NCI-H2196 treated with DMSO at 0.1 percent for 48 hours (cell line): ENCODE data around the gene PITRM1.
"Not testable (repeated sequence)": the region's sequence is repeated elsewhere in the genome, so short reads cannot be mapped to it uniquely, and the experiment has no call there.

Experiments used
- DNase-seq: peaks from one replicate; lab custom pipeline; 2025; ENCODE audit not compliant: unreplicated experiment; lab: John Stamatoyannopoulos, UW

PITRM1 gene

DNA sequence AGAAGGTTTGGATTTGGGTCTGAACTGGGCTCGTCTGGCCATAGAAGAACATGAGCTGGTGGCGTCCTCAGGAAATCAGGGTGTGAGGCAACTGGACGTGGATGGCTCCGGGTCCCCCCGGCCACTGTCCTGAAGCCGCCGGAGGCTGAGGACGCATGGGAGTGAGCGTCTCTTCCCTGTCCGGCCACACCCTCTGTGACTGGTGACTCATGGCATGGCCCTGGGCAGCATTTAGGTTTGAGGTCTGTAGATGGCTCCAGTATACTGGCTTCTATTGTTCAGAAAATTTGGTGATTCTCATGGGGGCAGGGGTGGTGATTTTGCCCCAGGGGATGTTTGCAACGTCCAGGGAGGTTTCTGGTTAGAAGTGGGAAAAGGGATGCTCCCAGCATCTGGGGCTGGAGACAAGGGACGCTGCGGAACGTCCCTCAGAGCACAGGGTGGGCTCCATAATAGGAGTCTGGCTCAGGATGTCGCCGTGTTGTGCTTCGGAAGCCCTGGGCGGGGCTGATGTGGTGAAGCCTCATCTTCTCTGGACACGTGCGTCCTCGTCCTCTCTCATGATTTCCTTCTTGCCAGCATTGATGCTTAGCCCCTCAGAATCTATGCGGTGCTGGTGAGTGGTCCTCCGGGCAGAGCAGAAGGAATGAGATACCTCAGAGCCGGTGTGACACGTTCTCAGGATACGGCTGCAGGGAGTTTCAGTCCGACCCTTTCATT lies 49.9 kb downstream of the PITRM1 start:
- DNase-seq, result no peak

DNA sequence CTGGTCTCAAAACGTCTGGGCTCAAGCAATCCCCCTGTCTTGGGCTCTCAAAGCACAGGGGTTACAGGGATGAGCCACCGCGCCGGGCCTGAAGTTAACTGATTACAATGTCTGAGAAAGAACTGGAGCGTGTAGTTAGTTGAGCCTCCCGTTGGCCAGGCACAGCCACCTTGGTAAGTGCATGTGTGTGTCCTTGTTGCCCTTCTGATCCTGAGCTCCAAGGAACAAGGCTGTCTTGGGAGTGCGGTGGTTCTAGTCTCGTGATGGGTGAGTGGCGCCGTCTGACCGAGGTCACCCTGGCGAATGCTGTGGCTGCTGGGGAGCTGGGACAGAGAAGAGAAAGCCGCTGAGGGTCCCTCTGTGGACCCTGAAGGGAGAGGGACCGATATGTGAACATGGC lies 50.5 kb downstream of the PITRM1 start:
- DNase-seq, result no peak

DNA sequence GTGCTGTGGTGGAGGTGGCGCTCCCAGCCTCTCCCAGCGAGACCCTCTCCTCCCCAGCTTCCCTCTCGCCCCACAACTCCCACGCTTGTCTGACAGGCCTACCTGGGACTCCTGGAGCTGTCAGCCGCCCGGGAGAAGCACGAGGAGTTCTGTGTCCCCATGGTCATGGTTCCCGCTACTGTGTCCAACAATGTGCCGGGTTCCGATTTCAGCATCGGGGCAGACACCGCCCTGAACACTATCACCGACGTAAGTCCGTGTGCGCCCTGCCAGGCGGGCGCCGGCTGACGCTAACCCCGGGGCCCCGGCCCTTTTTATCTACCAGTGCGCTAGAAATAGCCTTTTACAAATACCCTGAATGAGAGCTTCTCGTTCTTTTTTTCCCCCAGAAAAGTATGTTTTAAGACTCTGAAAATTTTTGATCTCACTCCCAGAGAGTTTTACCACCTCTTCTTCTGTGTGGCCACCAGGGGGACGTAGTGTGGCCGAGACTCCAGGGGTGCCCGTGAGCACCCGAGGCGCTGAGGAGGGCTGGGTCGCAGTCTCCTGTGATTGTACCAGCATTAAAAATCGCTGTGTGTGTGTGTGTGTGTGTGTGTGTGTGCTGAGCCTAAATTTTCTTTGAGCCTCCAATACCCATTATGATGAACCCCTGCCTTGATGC lies 52.7 kb downstream of the PITRM1 start:
- no peak for DNase-seq

DNA sequence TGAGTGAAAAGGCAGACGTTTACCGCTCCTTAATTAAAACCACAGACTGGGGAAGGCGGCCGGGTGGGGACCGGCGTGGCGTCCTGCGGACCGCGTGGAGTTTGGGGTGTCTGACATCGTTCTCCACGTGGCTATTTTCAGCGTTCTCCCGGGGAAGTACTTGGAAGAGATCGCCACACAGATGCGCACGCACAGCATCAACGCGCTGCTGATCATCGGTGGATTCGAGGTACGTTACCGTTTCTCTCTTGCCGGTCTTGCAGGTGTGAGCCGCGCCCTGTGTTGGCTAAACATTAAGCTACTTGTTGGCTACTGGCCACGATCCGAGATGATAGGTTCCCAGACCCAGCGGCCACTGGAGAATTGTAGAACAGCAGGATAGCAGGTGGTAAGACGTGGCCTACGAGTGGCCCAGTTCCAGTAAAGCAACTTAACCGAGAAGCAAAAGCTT lies 53.9 kb downstream of the PITRM1 start:
- no peak for DNase-seq

DNA sequence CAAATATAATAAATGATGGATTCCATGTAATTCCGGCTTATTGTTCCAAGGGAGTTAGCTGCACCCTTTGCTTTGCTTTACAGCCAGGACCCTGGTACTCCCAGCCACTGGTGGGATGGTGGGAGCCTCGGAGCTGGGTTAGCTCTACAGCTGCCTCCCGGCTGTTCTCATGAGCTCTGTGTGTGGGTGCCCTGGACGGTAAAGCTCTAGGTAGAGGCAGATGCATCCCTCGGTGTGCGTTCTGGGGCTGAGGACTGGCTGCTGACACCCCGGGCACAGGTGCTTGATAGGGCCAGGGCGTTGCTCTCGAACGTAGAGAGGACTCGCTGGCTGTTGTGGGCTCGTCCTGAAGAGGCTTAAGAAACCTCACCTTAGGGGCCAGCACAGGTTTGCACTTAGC lies 55.1 kb downstream of the PITRM1 start:
- DNase-seq, result no peak

DNA sequence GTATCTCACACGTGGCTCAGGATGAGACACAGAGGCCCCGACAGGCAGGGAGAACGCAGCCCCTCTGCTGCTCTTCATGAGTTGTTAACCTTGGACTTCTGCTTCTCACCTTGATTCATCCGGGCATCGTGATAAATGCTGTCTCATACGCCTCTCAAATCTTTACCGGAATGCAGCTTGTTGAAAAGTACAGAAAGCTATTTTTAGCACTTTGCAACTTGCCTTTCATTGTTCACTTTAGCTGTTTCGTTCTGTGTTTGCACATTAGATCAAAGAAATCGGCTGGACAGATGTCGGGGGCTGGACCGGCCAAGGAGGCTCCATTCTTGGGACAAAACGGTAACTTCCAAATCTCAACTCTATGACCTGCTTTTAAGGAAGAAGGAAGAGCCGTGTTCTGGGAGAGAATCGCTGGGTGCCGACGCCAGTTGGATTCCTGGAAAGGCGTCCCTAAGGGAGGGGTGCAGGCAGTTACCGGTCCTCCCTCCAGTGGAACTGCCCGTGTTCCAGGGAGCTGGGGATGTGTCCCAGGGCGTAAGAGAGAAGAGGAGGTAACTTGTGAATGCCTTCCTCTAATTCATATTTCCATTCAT lies 56.0 kb downstream of the PITRM1 start:
- DNase-seq, result no peak

DNA sequence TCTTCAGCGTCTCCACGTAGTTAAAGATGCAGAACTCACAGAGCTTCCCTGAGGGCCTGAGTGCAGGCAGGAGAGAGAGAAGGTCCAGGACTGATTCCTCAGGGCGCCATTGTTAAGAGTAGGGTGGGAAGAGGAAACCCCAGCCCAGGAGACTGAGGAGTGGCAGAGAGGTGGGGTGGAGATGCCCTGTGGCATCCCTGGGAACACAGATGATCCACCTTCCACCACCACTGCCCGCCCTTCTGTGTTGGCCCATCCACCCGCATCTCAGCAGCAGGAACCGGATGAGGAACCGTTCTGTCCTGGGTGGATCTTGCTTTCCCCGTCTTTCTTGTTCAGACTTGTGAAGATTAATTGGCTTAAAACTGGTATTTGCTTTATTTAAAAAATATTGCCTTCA lies 56.9 kb downstream of the PITRM1 start:
- no peak for DNase-seq

DNA sequence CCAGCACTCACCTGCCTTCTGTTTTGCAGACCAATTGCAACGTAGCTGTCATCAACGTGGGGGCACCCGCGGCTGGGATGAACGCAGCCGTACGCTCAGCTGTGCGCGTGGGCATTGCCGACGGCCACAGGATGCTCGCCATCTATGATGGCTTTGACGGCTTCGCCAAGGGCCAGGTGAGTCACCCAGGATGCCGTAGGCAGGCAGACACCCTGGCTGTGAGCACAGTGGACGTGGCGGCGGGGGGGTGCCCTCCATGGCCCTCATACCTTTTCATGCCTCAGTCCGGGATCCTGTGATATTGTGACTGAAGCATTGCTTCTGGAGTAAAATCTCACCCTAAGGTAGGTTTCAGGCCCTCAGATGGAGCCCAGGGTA lies 59.2 kb downstream of the PITRM1 start:
- DNase-seq, result no peak

DNA sequence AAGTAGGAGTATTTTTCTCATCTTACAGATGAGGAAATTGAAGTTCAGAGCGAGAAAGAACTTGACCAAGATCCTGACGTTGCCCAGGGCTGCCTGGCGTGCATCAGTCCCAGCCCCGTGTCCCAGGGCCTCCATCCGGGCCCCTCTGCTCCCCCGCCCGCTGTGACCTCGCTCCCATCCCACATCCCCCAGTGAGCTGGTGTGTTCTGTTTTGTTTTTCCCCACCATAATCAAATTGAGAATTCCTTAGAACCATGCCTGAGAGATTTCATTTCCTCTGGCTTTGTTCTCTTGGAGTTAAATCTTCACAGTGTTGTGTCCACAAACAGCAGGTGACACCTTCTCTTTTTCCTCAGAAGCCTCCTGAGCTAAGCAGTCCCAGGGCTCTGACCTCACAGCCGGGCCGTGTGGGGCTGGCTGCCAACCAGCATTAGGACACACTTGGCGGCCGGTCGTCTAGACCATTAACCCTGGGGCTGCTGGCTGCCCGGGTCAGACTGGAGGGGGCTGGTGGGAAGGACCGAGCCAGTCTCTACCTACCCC lies 60.9 kb downstream of the PITRM1 start:
- no peak for DNase-seq

DNA sequence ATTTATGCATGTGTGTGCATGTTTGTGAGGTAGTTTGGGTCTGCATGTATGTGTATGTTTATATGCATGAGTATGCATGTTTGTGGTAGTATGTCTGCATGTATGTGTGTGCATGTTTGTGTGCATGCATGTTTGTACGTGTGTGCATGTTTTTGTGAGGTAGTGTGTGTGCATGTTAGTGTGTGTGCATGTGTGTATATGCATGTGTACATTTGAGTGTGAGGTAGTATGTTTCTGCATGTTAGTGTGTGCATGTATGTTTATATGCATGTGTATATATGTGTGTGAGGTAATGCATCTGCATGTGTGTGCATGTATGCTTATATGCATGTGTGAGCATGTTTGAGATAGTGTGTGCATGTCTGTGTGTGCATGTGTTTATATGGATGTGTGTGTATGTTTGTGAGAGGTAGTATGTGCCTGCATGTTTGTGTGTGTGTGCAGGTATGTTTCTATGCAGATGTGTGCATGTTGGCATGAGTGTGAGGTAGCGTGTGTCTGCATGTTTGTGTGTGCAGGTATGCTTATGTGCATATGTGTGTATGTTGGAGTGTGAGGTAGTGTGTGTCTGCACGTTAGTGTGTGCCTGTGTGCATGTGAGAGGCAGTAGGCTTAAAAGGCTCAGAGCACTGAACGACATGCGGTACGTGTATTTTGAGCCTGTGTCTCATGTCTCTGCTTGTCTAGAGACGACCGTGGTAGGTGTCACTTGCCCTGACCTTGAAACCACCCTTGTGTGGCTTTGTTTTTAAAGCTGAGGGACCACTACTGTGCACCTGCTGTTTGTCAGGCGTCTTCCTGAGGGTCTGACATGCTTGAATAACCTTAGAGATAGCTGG lies 61.6 kb downstream of the PITRM1 start:
- DNase-seq, result no peak

DNA sequence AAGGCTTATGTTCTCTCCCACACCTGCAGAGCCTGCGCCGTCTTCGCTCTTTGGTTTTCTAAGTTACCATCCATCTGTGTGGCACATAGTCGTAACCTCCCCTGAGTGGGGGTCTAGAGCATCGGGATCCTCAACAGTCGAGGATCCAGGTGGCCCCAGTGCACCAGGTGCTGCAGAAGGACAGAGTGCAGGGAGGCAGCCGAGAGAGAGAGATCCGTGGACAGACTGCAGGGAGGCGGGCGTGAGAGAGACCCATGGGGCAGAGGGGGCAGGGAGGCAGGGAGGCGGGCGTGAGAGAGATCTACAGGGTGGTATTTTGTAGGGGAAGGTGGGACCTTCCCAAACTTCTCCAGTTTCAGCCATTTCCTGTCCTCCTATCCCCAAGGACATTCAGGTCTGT lies 62.9 kb downstream of the PITRM1 start:
- DNase-seq, result no peak

DNA sequence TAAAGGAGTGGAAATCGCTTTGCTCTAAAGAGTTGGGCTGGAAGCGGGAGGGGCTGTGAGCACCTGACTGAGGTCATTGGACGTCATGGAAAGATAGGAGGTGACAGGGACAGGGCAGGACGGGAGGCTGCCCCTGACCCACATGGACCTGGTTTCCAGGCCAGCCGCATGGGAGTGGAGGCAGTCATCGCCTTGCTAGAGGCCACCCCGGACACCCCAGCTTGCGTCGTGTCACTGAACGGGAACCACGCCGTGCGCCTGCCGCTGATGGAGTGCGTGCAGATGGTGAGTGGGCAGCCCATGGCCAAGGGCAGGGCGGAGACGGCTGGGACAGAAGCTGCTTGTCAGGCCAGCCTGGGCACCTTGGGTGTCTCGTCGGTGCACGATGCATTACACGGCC lies 63.4 kb downstream of the PITRM1 start:
- DNase-seq, result no peak

DNA sequence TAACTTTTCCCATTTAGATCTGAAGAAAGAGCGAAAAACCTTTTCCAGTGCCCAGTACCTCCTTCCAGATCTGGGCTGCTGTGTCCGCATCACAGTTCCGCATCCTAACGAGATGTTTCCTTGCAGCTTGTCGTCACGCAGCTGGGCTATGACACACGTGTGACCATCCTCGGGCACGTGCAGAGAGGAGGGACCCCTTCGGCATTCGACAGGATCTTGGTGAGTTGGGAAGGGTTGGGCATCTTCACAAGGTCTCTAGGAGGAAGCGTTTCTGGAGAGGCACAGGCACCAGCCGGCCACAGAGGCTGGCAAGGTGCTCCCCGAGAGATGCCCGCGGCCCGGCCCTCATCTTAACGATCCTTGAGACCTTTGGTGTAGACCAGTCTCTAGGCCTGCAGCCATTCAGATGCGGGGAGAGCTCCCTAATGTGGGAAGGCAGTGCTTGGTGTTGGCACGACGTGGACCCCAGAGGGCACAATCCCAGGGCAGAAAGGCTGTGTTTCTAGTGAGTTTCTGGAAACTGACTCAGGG lies 63.9 kb downstream of the PITRM1 start:
- DNase-seq, result no peak

DNA sequence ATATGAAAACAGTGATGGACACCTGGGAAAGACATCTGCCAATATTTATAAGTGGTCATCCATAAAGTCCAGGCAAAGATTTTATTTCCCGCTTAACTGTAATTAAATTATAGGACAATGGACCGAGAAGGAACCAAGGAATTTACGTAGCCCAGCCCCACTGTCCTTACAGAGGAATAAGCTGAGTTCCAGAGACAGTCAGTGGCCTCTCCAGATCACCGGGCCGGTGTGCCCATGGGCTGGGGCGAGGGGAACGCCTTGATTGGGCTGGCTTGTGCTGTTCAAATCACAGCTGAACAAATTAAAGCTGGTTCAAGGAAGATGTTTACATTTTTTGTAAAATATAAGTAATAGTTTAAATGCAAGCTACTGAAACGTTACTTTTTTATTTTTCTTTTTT lies 64.5 kb downstream of the PITRM1 start:
- no peak for DNase-seq

DNA sequence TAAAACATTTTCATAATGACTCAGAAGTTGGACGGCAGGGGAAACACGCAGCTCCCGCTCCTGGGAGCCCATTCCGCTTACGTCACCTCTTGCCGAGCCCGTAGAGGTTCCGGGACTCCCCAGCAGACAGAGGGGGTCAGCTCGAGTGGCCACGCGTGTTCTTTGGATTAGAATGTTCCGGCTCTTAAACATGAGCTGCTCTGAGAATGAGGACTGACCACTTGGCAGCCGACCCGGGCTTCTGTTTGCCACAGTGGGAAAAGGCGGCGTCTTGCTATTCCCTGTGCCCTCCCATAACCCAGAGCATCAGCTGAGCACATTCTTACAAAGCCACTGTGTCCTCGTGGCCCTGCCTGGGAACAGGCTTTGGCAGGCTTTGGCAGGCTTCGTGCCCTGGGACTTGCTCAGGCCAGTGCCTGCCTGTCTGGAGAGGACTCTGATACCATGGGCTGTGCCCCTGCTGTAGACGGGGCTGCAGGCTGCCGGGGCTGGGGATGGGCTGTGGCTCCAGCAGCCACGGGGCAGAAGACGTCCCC lies 65.1 kb downstream of the PITRM1 start:
- DNase-seq, result no peak

DNA sequence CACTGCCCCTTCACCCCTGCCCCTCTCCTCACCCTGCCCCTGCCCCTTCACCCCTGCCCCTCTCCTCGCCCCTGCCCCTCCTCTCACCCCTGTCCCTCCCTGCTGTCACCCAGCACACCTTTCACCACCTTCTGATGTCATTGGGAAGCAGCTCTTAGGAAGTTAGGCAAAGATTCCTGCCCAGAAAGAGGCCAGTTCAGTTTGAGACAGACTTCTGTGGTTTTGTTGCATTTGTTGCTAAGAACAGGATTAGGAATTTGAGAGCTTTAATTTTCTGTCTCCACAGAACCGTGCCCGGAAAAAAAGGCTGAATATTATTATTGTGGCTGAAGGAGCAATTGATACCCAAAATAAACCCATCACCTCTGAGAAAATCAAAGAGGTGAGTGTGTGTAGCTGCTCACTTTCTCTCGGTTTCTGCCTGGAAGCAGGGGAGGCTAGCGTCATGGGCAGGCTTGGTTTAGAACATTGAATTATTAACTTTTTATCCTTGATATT lies 65.6 kb downstream of the PITRM1 start:
- DNase-seq, result no peak

DNA sequence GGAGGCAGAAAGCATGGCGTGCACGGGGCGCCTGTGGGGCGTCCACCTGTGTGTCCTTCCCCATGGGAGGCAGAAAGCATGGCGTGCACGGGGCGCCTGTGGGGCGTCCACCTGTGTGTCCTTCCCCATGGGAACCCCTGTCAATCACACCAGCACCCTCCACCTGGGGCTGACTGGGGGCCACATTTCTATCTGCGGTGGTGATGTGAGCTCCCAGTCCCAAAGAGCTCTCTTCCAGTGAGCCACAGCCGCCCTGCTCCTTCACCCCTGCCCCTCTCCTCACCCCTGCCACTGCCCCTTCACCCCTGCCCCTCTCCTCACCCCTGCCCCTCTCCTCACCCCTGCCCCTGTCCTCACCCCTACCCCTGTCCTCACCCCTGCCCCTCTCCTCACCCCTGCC lies 66.3 kb downstream of the PITRM1 start:
- DNase-seq, result not testable (repeated sequence)

DNA sequence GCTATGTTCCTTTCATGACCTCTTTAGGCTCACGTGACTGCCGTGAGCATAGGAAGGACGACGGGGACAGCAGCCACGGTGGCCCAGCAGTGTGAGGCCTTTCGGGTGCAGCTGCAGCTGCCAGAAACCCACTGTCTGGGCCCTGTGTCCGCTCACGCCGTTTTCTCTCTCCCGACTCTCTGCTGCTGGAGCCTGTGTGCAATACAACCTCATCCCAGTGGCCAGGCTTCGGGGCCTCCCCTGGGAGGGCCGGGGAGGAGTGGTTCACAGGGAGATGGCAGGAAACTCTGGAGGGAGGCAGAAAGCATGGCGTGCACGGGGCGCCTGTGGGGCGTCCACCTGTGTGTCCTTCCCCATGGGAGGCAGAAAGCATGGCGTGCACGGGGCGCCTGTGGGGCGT lies 66.7 kb downstream of the PITRM1 start:
- no peak for DNase-seq

DNA sequence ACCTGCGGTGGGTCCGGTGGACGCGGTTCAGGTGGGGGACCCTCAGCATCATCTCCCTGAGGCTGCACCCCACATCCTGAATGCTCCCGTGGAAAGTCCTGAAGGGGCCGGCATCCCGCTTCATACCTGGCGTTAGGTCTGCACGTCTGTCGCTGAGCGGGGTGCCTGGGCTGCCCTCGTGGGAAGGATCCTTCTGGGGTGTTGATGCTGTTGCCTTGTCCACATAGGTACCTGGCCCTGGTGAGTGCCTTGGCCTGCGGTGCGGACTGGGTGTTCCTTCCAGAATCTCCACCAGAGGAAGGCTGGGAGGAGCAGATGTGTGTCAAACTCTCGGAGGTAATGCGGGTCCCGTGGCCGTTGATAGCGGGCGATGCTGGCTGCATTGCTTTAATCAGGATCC lies 67.4 kb downstream of the PITRM1 start:
- no peak for DNase-seq

DNA sequence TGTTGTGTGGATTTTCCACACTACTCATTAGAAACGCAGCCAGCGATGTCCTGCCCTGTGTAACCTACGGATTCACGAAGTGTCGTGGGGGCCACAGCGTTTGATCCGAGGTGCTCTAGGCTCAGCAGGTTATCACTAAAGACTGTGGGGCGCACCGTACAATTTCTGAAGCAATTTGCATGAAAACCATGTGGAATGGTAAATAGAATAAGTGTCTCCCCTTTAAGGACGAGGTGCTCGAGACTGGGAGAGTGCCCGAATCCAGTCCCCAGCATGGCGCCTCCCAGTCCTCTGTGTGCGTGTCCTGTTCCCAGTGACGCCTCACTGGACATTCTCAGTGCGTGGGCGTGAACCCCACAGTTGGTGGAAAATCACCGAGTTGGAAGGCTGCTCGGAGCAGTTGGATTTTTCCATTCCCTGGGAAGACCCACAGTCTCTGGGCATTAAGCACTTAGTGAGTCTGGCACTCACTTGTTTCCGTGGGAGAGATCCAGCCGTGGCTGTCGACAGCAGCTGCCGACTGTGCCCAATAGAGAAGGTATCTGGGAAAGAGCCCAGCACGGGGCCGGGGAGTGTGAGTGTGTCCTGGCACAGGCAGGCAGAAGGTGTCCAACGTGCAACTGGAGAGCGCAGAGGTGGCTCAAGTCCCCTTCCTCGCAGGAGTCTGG lies 68.2 kb downstream of the PITRM1 start:
- no peak for DNase-seq
